ENCODE measurements around the gene STXBP1.

DNA sequence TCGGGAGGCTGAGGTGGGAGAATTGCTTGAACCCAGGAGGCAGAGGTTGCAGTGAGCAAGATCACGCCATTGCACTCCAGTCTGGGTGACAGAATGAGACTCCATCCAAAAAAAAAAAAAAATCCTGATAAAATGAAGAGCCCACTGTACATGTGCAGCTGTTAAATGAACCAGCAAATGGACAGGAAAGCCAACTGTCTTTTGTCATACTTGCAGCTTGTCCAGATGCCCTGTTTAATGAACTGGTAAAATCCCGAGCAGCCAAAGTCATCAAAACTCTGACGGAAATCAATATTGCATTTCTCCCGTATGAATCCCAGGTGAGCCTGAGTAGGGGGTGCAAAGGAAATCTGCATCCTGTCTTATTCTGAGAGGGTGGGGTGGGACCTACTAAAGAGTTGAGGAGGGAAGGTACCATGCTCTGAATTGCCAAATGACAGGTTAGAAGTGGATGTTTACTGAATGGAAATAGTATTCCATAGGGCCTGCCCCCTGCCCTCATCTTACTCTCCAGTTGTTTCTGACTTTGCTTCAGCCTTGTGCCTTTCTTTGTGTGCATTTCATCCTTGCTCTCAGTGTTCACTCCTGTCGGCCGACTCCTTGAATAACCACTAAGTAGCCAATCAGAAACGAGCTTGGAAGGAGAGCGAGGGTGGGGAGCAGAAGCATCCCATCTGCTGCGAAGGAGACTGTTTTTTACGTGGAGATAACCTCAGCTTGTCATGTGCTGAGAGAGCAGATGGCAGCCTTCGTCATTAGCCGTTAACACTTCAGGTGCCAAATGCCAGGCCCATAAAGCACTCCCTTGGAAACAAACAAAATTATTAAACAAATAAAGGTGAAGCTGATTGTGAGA, 49.0 kb downstream of the STXBP1 start:
- TF ChIP-seq EZH2 (IDR thresholded peaks at IDR 0.05; ENCODE audit: low read depth) = no peak
- no peak for TF ChIP-seq CTCF (conservative IDR thresholded peaks at IDR 0.05)
